Stromal cell of bone marrow (primary cell): ENCODE results near the gene ABCB10.
"Not testable (repeated sequence)": the region's sequence is repeated elsewhere in the genome, so short reads cannot be mapped to it uniquely, and the experiment has no call there.

ENCODE experiments used
- DNase-seq: peaks from one replicate; pipeline ENCODE4 v3.0.0-alpha.2; 2012; ENCODE audit warnings: low read depth

ABCB10 gene

DNA sequence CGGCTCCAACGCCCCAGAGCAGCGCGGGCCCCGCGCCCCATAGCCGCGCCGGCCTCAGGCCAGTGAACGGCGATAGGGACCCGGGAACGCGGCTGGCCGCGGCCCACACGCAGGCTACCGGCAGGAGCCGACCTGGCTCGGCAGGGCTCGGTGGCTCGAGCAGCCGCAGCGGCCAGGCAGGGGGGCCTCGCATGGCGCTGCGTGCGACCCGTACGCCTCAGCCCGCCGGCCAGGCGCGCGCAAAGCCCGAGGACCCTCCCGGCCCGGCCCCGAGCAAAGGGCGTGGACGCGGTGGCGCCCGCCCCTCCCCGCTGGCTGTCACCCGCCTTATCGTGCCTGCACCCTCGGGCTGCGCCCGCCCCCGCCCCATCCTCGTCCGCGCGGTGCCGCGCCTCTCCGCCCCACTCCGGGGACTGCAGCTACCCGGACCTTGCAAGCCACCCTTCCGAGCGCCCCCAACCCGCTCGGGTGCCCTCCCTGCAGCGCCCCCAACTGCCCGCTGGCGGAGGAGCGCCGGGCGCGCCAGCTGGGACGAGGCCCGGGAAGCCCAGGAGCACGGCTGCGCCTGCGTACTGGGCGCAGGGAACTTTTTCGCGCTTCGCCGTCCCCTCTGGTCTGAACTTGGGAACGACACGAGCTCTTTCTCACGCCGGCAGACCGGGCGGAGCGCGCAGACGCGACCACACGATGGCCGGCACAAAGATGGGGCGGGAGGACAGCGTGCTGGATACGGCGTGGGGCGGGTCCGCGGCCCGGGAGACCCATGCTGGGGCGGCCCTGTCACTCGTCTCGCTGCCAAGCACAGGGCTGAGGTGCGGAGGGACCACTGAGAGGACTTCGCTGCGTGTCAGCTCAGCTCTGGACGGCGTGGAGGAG lies at the start of gene ABCB10:
Gene ABCB10, minus strand, starts transcription at position 248 of the 876 bp plus-strand sequence. Its CDS starts 55 bp downstream, at position 193.
- DNase-seq = peak; percentile 92

DNA sequence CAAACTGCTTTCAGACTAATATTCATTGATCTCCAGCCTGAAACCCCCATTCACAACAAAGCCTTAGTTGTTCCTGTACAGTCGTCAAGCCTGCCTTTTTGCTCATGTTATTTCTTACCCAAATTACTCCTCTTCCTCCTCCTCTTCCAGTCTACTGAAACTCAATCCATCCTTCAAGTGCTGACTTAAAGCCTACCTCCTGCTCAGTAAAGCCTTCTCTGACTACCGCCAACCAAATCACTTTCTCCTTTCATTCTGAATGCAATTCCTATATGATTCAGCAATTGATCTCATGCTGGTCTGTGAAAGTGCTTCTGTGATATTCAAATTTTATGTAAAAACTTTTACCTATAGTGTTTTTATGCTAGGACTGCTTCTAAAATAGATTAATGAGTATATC lies 48.9 kb upstream of the ABCB10 start:
- DNase-seq = no peak

DNA sequence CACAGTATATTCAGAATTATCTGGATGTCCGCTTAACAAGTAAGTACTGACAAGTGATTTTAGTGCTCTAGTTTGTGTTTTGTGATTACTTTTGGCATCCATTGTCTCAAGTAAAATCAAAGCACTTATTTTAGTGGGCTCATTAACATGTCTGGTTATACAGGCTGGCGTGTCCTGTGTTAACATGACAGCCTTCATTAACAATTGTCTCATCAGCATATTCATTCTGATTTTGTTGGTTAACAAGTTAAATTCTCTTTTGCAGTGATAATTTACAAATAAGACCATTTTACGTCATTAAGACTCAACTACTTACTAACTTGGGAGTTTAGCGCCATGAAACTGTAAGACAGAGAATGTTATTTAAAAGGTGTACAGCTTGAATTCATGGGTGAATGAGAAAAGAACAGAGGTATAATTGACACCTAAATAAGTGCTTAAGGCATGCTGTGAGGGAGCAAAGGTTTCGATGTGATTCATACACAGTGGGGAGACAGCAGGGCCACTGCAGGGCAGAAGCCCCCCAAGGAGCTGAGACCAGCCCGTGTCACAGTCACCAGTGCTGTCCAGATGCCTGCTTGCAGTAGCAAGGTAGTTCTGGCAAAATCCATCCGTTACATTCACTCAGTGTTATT lies 45.0 kb upstream of the ABCB10 start:
- no peak for DNase-seq

DNA sequence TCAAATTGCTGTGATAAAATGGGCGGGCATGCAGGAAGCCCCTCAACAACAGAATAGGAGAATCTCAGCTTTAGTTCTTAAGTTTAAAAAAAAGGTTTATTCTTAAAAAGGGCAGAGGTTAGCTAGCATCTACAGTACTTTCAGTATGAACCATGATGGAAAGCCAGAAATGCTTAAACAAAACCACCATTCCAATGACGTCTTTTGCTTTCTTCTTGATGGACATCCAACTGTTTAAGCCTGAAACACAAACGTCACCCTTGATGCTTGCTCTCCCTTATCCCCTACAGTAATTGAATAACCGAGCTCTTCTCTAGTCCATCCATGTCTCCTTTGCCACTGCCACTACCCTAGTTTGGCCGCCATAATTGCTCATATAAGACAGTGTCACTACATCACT lies 41.7 kb upstream of the ABCB10 start:
- DNase-seq = no peak

DNA sequence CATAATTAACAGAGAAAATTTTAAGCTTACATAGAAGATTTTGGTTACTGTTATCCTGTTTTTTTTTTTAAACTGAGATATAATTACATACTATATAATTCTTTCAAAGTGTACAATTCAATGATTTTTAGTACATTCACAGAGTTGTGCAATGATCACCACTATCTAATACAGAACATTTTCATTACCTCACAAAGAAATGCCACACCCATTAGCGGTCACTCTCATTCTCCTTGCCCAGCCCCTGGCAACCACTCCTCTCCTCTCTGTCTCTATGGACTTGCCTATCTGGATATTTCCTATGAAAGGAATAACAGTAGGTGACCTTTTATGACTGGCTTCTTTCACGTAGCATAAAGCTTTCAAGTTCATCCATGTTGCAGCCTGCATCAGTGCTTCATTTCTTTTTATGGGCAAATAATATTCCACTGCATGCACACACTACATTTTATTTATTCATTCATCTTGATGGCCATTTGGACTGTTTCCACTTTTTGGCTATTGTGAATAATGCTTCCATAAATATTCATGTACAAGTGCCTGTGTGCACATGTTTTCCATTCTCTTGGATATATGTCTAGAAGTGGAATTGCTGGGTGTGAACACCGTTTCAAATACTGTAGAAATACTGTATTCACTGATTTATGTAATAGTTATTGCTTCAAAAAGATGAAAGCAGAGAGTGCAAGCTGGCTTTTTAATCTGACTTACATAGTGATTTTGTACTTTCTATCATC lies 40.9 kb upstream of the ABCB10 start:
- DNase-seq = no peak

DNA sequence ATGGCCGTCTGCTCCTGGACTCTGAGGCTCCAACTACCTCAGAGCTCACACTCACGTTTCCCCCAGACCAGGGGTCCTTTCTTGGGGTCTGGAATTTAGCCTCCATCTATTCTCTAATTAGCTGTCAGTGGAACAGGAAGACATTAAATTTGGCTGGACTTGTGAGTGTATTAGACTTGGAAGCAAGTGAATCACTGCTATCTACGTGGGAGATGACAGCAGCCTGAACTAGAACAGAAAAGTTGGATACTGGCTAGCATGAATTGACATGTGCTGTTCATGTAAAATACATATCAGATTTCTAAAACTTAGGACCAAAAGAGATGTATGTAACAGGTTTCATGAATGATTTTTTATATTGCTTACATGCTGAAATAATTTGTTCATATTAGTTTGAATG lies 39.4 kb upstream of the ABCB10 start:
- DNase-seq = no peak

DNA sequence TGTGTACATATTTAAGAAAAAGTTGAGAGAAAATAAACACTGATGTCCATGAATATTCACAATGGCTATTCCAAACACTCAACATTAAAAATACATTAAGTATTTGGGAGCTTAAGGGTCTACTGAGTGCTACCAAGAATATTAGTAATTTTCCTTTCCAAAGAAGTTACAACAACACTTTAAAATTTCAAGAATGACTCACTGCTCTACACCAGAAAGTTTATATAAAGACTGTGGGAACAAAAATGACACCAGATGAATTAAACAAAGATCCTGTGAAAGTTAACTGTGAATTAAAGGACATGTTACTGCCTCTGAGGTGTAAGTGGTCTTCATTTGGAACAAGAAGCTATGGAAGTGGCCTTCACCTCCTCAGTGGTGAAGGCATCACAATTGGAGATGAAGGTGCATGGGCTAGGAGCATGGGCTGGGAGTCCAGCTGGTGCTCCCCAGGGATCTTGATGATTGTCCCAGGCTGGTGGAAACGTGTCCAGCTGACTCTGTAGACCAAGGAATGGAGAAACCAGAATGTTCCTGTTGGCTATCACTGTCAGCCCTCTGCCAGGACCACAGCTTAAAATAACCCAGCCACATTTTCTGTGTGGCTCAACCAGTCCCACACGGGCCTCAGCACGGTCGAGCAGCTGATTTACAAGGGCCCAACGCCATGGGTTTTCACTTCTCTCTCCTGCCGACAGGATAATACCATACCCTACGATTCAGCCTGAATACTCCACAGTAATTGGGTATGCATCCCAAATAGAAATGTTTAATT lies 38.6 kb upstream of the ABCB10 start:
- DNase-seq = peak; percentile 59

DNA sequence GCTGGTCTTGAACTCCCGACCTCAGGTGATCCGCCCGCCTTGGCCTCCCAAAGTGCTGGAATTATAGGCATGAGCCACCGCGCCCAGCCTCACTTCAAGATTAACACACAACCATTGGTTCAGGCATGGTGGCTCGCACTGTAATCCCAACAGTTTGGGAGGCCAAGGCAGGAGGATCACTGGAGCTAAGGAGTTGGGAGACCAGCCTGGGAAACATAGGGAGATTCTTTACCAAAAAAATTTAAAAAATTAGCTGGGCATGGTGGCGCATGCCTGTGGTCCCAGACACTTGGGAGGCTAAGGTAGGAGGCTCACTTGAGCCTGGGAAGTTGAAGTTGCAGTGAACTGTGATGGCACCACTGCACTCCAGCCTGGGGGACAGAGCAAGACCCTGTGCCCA lies 37.4 kb upstream of the ABCB10 start:
- DNase-seq = not testable (repeated sequence)

DNA sequence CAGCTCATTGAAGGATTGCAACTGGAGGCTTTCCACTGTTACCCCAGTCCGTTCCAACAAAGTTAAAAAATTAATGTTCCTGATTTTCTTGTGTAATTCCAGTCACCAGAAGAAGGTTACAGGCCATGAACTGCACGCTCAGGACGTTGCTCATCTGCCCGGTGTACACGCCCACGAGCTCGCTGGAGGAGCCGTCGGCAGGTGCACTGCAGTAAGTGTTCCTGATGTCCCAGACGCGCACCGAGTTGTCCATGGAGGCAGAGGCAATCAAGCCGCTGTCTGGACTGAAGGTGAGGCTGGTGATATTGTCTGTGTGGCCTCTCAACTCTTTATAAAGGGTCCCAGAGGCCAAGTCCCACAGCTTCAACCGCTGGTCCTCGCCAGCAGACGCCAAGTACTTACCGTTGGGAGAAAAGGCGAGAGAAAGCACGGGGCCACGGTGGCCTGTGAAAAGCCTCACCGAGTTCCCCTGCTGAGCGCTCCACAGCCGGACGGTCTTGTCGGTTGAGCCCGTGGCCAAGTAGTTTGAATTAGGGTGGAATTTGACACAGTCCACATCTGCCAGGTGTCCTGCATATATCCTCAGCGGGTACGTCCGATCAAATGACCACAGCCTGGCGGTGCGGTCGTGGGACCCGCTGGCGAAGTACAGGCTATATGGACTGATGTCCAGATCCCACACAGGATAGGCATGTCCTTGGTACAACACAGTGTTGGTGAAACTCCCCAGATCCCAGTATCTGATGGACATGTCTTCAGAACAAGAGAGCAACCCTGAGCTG lies 35.9 kb upstream of the ABCB10 start:
- DNase-seq = no peak

DNA sequence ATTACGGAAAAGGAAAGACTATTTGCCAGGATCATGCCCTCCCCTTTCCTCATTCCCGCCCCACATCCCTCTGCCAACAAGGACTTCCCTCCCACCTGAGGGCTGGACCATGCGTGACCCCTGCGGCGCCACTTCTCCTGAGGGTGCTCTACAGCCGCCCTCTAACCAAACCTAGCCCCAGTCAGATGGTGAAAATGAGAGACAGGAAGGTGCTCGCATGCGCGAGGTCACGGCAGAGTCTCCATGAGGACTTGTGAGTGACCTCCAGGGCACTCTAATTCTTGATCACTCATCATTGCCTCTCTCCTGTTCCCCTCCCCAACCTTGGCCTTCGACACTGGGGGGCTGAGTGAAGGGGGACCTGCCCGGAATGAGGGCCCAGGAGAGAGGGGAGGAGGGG lies 35.3 kb upstream of the ABCB10 start:
- no peak for DNase-seq

DNA sequence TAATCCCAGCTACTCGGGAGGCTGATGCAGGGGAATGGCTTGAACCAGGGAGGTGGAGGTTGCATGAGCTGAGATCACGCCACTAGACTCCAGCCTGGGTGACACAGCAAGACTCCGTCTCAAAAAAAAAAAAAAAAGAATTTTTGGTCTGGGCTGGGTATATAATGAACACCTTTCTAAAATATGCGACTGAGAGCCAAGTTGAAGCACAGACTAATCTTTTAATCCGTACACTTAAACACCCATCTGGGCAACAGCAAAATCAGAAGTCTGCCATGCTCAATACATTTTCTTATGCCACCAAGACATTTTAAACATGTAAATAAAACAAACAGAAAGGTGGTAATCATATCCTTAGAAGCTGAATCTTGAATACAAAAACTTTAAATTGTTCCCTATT lies 31.6 kb upstream of the ABCB10 start:
- no peak for DNase-seq

DNA sequence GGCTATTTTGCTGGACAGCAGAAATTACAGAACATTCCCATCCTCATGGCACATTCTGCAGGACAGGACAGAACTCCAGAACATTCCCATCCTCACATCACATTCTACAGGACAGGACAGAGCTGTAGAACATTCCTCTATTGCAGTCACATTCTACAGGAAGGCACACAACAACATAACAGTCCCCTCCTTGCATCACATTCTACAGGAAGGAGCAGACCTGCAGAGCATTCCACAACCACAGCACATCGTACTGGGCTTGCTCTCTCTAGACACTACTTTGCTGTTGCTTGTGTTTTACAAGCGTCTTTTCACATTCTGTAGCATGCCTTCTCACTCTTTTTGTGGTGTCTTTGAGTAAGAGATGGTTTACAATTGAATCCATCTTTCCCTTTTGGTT lies 26.8 kb upstream of the ABCB10 start:
- no peak for DNase-seq

DNA sequence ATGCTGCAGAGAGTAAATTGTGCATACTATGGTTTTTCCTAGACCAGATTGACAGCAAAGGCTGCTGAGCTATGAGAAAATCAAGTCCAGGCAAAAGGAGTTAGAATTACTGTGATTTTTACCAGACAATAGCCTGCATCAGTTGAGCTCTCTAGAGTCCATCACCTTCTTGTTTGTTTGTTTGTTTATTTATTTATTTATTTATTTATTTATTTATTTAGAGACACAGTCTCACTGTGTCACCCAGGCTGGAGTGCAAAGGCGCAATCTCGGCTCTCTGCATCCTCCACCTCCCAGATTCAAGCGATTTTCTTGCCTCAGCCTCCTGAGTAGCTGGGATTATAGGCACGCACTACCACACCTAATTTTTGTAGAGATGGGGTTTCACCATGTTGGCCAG lies 24.2 kb upstream of the ABCB10 start:
- DNase-seq = no peak

DNA sequence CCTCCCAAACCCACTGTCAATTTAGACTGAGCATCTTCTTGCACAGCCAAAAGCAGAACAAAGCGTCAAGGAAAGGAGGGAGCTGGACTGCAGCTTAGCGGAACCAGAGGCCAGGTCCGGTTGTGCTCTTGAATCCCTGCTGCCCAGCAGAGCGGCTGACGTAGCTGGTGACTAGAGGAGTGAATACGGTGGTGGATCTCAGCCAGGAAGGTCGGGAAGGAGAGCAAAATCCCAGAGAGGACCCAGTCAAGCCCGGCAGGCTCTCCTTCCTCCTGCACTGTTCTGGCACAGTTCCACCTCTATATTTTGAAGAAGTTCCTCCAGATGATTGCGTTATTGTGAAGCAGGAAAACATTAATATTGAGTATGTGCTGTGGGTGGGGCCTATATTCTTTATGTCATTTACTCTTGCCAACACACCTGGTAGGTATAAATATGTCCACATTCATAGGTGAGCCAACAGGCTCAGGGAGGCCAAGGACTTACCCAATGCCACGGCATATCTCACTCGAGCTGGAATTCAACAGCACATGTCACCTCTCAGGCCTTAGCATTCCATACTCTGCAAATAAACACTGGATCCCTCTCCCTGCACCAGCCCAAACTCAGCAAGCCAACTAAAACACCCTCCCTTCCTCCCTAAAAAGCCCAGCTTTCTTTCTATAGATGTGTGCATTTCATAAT lies 23.6 kb upstream of the ABCB10 start:
- no peak for DNase-seq

DNA sequence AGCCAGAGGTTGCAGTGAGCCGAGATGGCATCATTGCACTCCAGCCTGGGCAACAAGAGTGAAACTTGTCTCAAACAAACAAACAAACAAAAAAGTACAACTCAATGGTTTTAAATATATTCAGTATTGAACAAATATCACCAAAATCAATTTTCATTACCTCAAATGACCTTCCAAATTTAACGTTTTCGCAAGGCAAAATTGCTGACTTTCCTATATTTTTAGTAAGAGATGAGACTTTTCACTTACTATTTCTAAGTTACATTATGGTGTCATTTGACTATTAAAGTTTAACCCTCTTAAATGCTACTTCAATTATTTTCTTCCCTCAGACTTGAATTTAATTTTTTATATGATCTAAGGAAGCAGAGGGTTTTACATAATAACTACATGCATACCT lies 23.0 kb upstream of the ABCB10 start:
- DNase-seq = no peak

DNA sequence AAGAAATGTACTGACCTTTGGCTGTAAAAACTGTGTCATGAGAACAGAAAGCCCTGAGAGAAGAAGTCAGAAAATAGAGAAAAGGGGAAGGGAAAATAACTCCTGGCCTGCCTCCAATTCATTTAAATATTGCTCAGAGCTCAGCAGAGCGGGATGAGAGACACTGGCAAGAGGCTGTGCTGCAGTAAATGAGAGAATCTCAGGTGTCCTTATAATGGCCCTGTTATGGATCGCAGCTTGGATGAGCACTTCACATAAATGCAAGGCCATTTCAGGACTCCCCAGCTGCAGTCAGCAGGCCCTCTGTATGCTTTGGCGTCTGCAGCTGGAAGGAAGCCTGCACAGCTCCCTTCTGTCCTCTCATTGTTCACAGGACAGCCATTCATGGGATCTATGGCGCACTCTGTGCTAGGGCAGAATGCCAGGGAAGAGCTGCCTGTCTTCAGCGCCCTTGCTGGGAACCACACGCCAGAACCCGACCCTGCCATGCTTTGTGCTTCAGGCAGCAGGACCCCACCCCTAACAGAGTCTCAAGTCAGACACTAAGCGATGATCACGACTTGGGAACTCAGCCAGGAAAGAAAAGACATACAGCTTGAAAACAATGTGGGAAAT lies 20.7 kb upstream of the ABCB10 start:
- no peak for DNase-seq

DNA sequence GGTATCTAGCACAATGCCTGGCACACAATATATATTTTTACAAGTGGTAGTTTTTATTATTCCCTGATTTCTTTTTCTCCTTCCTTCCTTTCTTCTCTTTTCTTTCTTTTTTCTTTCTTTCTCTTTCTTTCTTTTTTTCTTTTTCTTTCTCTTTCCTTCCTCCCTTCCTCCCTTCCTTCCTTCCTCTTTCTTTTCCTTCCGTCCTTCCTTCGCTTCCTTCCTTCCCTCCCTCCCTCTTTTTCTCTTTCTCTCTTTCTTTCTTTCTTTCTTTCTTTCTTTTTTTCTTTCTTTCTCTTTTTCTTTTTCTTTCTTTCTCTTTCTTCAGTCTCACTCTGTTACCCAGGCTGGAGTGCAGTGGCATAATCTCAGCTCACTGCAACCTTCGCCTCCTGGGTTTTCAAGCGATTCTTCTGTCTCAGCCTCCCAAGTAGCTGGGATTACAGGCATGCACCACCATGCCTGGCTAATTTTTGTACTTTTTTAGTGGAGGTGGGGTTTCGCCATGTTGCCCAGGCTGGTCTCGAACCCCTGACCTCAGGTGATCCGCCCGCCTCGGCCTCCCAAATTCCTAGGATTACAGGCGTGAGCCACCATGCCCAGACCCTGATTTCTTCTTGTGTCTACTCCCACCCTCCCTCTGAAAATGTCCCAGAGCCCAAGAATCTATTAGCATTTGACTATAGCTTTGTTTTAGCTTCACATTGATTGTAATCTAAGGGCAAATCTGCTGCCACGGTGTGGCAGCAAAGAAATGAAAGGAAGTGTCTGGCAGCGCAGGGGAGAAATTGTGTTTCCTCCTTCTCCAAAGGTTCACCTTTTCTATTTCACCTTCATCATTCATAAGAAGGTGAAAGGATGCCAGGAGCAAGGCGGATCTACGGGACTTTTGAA lies 19.9 kb upstream of the ABCB10 start:
- no peak for DNase-seq

DNA sequence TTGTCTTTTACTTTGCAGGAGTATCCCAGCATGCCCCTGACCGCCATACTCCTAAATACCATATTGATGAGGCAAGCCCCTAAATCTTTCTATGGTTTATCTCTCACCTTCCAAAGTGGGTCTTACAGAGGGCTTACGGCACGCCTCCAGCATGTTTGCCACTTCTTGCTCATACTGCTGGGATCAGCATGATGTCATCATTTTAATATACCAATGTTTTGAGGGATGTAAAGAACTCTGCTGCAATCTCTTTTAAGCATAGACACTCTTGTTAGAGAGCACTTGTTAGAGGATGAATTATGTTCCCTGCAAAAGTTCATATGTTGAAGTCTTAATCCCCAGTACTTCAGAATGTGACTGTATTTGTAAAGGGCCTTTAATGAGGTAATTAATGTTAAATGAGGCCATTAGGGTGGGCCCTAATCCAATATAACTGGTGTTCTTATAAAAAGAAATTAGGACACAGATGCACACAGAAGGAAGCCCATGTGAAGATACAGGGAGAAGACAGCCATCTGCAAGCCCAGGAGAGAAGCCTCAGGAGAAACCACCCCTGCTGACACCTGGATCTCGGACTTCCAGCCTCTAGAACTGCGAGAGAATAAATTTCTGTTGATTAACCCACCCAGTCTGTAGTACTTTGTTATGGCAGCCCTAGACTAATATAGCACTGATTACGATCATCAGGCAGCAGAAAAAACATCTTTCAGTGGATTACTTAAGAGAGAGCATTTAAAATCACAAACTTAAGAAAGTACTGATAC lies 16.4 kb upstream of the ABCB10 start:
- no peak for DNase-seq

DNA sequence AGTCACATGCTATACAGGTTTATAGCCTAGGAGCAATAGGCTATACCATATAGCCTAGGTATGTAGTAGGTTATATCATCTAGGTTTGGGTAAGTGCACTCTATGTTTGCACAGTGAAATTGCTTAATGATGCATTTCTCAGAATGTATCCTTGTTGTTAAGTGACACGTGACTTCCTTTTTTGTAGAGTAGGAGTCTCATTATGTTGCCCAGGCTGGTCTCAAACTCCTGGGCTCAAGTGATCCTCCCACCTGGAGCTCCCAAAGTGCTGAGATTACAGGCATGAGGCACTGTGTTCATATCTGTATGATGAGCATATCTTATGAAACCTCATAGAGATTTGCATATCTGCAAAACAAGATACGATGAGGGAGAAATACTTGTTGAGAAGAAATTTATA lies 13.8 kb upstream of the ABCB10 start:
- no peak for DNase-seq
